HEK293 (cell line): ENCODE measurements around the gene NOL9.

ENCODE experiments used
- CTCF ChIP-seq: fragments of 450-650 bp; formaldehyde crosslinking; IDR thresholded peaks from 2 replicates; pipeline ENCODE4 v1.5.1; 2016; ENCODE audit warnings: missing biosample characterization, missing genetic modification characterization
- ZBTB8A ChIP-seq: fragments of 450-650 bp; formaldehyde crosslinking; IDR thresholded peaks from 2 replicates; pipeline ENCODE4 v1.5.1; 2016; ENCODE audit warnings: missing biosample characterization, missing genetic modification characterization
- ZNF138 ChIP-seq: fragments of 450-650 bp; formaldehyde crosslinking; IDR thresholded peaks from 2 replicates; pipeline ENCODE4 v1.5.1; 2016; ENCODE audit warnings: missing biosample characterization, missing genetic modification characterization, borderline replicate concordance
- ZNF169 ChIP-seq: fragments of 450-650 bp; formaldehyde crosslinking; IDR thresholded peaks from 2 replicates; pipeline ENCODE4 v1.5.1; 2016; ENCODE audit warnings: missing biosample characterization, missing genetic modification characterization
- ZNF19 ChIP-seq: fragments of 450-650 bp; formaldehyde crosslinking; IDR thresholded peaks from 2 replicates; pipeline ENCODE4; 2016; ENCODE audit warnings: missing biosample characterization, missing genetic modification characterization, low read depth
- ZNF37A ChIP-seq: fragments of 450-650 bp; IDR thresholded peaks from 2 replicates; pipeline ENCODE4 v1.5.1; 2018; ENCODE audit warnings: missing biosample characterization, missing genetic modification characterization
- ZNF521 ChIP-seq: fragments of 450-650 bp; formaldehyde crosslinking; IDR thresholded peaks from 2 replicates; pipeline ENCODE4 v1.5.1; 2017; ENCODE audit warnings: missing biosample characterization, mild to moderate bottlenecking, missing genetic modification characterization
- ZNF610 ChIP-seq: fragments of 450-650 bp; formaldehyde crosslinking; IDR thresholded peaks from 2 replicates; pipeline ENCODE4 v1.5.1; 2016; ENCODE audit warnings: missing biosample characterization, missing genetic modification characterization, borderline replicate concordance
- TF ChIP-seq, protein P1 (sequence below): fragments of 450-650 bp; formaldehyde crosslinking; IDR thresholded peaks from 2 replicates; pipeline ENCODE4 v1.5.1; 2016; ENCODE audit warnings: missing biosample characterization, missing genetic modification characterization
- TF ChIP-seq, protein P2 (sequence below): IDR thresholded peaks from 2 replicates; pipeline ENCODE4 v1.6.1; 2011; ENCODE audit warnings: mild to moderate bottlenecking, low read depth, low read length, borderline replicate concordance
- TF ChIP-seq, protein P3 (sequence below): fragments of 450-650 bp; formaldehyde crosslinking; conservative IDR thresholded peaks from 2 replicates; pipeline ENCODE4 v1.5.1; 2016; ENCODE audit warnings: low read depth, missing biosample characterization, missing genetic modification characterization
- TF ChIP-seq, protein P4 (sequence below): sonication (generic); formaldehyde crosslinking; IDR thresholded peaks from 2 replicates; pipeline ENCODE4 v1.8.1; 2022; ENCODE audit warnings: mild to moderate bottlenecking, moderate library complexity, missing genetic modification reagents

GRCh38 chr1:6483017-6483760 lies 71.1 kb downstream of the NOL9 start:
- no peak for TF ChIP-seq ZNF169 (tag by site-specific recombination)
- TF ChIP-seq, protein P1, sequence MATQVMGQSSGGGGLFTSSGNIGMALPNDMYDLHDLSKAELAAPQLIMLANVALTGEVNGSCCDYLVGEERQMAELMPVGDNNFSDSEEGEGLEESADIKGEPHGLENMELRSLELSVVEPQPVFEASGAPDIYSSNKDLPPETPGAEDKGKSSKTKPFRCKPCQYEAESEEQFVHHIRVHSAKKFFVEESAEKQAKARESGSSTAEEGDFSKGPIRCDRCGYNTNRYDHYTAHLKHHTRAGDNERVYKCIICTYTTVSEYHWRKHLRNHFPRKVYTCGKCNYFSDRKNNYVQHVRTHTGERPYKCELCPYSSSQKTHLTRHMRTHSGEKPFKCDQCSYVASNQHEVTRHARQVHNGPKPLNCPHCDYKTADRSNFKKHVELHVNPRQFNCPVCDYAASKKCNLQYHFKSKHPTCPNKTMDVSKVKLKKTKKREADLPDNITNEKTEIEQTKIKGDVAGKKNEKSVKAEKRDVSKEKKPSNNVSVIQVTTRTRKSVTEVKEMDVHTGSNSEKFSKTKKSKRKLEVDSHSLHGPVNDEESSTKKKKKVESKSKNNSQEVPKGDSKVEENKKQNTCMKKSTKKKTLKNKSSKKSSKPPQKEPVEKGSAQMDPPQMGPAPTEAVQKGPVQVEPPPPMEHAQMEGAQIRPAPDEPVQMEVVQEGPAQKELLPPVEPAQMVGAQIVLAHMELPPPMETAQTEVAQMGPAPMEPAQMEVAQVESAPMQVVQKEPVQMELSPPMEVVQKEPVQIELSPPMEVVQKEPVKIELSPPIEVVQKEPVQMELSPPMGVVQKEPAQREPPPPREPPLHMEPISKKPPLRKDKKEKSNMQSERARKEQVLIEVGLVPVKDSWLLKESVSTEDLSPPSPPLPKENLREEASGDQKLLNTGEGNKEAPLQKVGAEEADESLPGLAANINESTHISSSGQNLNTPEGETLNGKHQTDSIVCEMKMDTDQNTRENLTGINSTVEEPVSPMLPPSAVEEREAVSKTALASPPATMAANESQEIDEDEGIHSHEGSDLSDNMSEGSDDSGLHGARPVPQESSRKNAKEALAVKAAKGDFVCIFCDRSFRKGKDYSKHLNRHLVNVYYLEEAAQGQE (tag by site-specific recombination), result no peak
- TF ChIP-seq, protein P2, sequence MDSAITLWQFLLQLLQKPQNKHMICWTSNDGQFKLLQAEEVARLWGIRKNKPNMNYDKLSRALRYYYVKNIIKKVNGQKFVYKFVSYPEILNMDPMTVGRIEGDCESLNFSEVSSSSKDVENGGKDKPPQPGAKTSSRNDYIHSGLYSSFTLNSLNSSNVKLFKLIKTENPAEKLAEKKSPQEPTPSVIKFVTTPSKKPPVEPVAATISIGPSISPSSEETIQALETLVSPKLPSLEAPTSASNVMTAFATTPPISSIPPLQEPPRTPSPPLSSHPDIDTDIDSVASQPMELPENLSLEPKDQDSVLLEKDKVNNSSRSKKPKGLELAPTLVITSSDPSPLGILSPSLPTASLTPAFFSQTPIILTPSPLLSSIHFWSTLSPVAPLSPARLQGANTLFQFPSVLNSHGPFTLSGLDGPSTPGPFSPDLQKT, result no peak
- TF ChIP-seq CTCF (tag by site-specific recombination), result no peak
- TF ChIP-seq, protein P3, sequence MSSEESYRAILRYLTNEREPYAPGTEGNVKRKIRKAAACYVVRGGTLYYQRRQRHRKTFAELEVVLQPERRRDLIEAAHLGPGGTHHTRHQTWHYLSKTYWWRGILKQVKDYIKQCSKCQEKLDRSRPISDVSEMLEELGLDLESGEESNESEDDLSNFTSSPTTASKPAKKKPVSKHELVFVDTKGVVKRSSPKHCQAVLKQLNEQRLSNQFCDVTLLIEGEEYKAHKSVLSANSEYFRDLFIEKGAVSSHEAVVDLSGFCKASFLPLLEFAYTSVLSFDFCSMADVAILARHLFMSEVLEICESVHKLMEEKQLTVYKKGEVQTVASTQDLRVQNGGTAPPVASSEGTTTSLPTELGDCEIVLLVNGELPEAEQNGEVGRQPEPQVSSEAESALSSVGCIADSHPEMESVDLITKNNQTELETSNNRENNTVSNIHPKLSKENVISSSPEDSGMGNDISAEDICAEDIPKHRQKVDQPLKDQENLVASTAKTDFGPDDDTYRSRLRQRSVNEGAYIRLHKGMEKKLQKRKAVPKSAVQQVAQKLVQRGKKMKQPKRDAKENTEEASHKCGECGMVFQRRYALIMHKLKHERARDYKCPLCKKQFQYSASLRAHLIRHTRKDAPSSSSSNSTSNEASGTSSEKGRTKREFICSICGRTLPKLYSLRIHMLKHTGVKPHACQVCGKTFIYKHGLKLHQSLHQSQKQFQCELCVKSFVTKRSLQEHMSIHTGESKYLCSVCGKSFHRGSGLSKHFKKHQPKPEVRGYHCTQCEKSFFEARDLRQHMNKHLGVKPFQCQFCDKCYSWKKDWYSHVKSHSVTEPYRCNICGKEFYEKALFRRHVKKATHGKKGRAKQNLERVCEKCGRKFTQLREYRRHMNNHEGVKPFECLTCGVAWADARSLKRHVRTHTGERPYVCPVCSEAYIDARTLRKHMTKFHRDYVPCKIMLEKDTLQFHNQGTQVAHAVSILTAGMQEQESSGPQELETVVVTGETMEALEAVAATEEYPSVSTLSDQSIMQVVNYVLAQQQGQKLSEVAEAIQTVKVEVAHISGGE, result no peak
- no peak for TF ChIP-seq ZNF521 (tag by site-specific recombination)
- no peak for TF ChIP-seq ZNF610 (tag by site-specific recombination)
- TF ChIP-seq ZNF138, result no peak
- TF ChIP-seq ZNF19 (tag by site-specific recombination), result no peak
- TF ChIP-seq ZBTB8A (tag by site-specific recombination), result no peak
- no peak for TF ChIP-seq ZNF37A (tag by site-specific recombination)
- TF ChIP-seq, protein P4, sequence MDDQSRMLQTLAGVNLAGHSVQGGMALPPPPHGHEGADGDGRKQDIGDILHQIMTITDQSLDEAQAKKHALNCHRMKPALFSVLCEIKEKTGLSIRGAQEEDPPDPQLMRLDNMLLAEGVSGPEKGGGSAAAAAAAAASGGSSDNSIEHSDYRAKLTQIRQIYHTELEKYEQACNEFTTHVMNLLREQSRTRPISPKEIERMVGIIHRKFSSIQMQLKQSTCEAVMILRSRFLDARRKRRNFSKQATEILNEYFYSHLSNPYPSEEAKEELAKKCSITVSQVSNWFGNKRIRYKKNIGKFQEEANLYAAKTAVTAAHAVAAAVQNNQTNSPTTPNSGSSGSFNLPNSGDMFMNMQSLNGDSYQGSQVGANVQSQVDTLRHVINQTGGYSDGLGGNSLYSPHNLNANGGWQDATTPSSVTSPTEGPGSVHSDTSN (CRISPR knock-in tag), result no peak
